ENCODE results near the gene RNF208.
A peak's percentile ranks its signal among the peaks of the same experiment; 100 is the strongest.
"Not testable (repeated sequence)": the region's sequence is repeated elsewhere in the genome, so short reads cannot be mapped to it uniquely, and the experiment has no call there.

The RNF208 gene

DNA sequence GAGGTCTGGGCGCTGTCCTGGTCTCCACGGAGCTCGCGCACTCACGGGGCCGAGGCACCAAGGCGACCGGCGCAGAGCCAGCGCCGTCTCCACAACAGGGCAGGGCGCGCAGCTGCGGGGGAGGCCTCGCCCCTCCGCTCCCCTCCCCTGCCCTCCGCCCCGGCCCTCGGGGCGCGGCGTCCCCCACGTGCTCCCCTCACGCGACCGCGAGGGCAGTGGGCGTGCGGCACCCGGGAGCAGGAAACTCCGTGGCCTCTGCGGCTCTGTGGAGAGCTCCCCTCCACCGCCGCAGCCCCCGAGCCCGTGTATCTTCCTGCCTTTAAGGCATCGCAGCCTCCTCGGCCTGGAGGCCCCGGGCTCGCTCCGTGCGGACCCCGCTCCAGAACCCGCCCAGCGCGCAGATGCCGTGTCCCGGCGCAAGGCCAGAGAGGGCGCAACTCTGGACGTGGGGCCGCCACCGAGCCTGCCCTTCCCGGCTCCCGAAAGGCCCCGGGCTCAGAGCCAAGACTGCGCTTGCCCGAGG lies 18.3 kb upstream of the RNF208 start:
- peak; percentile 59 for DNase-seq (ENCODE audit: low read depth)

DNA sequence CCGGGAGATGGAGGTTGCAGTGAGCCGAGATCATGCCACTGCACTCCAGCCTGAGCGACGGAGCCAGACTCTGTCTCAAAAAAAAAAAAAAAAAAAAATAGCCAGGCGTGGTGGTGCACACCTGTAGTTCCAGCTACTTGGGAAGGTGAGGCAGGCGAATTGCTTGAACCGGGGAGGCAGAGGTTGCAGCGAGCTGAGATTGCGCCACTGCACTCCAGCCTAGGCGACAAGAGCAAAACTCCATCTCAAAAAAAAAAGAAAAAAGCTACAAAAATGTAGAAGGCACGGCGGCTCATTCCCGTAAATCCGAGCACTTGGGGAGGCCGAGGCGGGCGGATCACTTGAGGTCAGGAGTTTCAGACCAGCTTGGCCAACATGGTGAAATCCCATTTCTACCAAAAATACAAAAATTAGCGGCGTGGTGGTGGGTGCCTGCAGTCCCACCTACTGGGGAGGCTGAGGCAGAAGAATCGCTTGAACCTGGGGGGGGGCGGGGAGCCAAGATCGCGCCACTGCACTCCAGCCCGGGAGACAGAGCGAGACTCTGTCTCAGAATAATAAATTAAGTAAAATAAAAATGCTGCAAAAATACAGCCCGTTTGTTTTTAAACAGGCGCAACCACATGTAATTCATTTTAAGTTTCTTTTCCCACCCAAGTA lies 17.6 kb upstream of the RNF208 start:
- DNase-seq (ENCODE audit: low read depth): not testable (repeated sequence)

DNA sequence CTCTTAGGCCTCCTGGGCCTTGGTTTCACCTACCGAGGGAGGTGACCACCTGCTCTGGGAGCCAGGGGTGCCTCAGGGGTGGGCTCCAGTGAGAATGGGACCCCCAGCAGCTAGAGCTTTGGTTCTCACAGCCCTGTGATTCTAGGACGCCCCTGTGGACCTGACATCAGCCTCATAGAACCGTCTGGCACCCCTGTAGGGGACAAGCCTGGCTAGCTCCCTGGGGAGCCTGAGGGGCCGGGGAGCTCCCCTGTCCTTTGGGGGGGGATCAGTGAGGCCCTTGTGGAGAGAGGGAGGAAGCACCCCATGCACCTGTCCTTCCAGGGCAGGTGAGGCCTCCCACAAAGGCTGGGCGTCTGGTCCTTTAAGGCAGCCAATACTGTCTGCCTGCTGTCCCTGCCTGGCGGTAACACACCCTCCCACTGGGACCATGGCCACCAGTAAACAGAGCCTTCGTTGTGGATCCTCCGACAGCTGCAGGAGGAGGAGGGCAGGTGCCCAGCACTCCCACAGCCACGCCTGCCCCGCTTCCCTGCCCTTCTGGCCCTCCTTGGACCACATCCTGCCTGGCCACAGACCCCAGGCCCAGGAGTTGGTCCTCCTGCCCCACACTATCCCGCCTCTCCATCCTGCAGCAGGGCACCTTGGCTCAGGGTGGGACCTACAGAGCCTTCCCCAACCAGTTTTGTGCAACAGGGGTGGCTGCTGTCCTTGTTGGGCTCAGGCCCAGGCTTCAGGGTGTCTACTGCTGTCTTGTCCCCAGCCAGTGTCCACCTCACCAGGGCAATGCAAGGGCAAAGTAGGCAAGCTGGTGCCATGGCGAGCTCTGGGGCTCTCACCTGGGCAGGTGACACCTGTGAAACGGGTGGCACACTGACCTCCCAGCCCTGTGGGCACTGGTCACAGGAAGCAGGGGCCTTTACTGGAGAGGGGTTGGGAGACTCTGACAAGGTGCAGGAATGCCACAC lies 16.0 kb upstream of the RNF208 start:
- DNase-seq (ENCODE audit: low read depth): no peak

DNA sequence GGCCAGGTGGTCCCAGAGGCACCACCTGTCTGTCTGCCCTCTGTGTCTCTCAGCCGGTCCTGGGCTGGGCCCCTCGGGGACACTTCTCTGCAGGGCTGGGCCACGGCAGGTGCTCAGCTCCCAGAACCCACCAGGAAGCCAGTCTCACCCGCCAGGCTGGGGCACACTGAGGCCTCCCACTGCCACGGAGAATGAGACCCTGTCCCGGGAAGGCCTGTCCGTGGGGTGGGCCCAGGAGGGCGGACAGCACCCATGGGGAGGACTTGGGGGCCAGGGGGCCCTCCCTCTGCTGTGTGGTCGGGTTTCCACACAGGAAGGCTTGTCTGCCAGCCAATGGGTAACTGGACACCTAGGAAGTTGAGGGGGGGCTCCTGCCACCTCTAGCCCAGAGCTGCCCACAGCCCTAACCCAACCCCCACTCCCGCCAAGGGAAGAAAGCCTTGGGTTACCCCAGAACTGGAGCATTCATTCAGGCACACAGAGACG lies 14.9 kb upstream of the RNF208 start:
- no peak for DNase-seq (ENCODE audit: low read depth)

DNA sequence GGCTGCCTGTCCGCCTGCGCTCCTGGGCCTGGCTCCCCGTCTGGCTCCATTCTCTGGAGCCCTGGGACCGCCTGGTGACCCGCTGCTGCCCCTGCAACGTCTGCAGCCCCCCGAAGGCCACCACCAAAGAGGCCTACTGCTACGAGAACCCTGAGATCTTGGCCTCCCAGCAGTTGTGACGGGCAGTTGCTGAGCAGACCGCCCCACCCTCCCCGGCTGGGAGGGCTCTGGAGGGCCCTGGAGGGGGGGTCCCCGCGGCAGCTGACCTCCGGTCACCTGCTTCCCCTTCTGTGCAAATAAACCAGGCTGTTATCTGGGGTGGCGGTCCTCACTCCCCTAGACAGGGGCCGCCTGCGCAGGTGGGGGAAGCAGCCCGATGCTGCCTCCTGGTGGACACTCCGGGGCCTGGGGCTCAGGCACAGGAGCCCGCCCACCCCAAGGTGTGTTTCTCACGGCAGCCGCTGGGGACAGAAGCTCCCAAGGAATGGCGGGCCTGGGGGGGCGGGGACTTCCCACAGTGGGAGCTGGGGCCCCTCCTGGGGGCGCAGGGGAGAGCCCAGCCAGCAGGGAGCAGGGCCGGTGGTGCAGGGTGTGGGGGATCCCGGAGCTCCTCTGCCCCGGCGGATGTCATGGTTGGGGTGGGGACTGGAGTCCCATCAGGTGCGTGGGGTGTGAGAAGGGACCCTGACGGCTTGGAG lies 14.3 kb upstream of the RNF208 start:
- DNase-seq (ENCODE audit: low read depth): peak; percentile 85

DNA sequence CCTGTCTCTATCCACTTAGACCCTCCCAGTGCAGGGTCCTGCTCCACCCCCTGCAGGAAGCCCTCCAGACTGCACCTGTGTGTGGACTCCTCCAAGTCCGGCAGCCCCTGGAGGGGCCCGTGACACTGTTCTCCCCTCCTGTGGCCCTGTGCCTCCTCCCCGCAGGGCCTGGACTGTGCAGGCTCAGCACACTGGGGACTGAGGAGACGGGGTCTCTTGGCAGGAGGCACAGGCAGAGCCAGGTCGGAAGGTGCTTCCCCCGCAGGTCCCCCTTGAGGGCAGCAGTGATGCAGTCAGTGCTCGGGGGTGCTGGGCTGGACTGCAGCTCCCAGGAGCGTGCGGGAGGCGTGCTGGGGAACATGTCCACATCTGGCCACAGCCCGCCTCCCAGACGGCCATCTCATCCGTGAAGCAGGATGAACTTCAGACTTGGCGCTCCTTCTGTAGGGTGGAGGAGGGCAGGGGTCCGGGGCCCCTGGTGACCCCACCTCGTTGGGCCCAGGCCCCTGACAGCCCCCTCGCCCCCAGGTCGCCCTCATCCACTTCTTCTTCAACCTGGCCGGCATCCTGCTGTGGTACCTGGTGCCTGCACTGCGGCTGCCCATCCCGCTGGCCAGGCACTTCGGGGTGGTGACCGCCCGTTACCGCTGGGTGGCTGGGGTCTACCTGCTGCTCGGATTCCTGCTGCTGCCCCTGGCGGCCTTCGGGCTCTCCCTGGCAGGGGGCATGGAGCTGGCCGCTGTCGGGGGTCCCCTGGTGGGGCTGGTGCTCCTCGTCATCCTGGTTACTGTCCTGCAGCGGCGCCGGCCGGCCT lies 13.6 kb upstream of the RNF208 start:
- DNase-seq (ENCODE audit: low read depth): no peak

DNA sequence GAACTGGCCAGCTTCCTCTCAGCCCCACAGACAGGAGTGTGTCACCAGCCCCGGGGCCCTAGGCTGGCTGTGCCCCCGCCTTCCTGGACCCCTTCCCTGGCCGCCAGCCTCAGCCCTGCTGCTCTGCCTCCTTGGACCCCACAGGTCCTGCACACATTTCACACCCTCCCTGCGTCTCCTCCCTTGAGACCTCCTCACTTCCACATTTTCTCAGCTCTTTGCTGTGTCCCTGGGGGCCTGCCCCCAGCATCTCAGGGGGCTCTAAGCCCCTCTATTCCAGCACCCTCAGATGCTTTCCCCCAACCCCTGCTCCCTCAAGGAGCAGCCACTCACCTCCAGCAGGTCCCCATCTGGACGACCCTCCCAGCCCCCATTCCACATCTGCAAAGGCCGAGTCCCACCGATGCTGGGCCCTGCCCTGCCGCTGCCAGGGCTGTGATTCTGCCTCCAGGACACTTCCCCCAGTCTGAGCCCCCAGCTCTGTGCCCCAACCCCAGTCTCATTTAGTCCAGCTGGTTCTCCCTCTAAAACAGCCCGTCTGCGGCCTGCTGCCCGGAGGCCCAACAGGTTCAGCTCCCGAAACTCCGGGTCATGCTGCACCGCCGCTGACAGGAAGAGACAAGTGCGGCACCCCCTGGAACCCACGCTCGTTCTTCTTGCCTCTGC lies 12.9 kb upstream of the RNF208 start:
- no peak for DNase-seq (ENCODE audit: low read depth)

DNA sequence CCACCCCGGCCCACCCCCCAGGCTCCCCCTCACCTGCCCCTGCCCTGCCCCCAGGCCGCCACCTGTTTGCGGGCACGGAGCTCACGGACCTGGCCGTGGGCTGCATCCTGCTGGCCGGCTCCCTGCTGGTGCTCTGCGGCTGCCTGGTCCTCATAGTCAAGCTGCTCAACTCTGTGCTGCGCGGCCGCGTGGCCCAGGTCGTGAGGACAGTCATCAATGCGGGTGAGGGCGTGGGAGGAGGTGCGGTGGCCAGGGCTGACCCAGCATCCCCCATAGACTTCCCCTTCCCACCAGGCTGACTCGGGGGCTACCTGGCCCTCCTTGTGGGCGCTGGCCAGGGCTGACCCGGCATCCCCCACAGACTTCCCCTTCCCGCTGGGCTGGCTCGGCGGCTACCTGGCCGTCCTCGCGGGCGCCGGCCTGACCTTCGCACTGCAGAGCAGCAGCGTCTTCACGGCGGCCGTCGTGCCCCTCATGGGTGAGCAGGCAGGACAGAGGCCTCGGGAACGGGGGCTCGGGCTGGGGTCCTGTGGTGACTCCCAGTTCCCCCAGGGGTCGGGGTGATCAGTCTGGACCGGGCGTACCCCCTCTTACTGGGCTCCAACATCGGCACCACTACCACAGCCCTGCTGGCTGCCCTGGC lies 12.1 kb upstream of the RNF208 start:
- DNase-seq (ENCODE audit: low read depth): no peak

DNA sequence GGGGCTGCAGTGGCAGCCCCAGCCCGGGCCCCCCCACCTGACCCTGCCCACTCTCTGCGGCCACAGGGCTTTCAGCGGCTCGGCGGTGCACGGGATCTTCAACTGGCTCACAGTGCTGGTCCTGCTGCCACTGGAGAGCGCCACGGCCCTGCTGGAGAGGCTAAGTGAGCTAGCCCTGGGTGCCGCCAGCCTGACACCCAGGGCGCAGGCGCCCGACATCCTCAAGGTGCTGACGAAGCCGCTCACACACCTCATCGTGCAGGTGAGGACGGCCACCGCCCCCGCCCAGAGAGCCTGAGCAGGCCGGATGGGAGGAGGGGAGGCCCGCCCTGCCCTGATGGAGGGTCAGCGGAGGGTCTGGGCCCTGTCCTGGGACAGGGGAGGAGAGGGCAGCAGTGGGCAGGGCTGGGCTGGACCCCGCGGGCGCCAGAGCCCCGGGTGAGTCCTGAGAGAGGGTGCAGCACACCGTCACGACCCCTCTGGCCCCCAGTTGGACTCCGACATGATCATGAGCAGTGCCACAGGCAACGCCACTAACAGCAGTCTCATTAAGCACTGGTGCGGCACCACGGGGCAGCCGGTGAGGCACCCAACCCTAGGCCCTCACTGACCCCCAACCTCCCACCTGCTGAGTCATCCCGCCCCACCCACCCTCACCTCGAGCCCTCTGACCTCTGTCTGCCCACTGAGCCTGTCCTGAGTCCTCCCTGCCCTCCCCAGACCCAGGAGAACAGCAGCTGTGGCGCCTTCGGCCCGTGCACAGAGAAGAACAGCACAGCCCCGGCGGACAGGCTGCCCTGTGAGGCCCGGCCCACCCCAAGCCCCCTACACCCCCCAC lies 11.3 kb upstream of the RNF208 start:
- DNase-seq (ENCODE audit: low read depth): no peak

DNA sequence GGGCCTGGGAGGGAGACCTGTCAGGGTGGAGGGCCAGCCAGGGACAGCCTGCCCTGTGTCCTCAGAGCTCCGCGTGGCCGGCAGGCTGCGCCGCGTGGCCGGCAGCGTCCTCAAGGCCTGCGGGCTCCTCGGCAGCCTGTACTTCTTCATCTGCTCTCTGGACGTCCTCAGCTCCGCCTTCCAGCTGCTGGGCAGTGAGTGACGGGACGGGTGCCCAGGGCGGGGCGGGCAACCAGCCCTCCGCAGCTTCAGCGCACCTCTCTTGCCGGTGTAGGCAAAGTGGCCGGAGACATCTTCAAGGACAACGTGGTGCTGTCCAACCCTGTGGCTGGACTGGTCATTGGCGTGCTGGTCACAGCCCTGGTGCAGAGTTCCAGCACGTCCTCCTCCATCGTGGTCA lies 10.5 kb upstream of the RNF208 start:
- DNase-seq (ENCODE audit: low read depth): no peak

GRCh38 chr9:137232101-137232500 lies 10.1 kb upstream of the RNF208 start:
- DNase-seq (ENCODE audit: low read depth): no peak

DNA sequence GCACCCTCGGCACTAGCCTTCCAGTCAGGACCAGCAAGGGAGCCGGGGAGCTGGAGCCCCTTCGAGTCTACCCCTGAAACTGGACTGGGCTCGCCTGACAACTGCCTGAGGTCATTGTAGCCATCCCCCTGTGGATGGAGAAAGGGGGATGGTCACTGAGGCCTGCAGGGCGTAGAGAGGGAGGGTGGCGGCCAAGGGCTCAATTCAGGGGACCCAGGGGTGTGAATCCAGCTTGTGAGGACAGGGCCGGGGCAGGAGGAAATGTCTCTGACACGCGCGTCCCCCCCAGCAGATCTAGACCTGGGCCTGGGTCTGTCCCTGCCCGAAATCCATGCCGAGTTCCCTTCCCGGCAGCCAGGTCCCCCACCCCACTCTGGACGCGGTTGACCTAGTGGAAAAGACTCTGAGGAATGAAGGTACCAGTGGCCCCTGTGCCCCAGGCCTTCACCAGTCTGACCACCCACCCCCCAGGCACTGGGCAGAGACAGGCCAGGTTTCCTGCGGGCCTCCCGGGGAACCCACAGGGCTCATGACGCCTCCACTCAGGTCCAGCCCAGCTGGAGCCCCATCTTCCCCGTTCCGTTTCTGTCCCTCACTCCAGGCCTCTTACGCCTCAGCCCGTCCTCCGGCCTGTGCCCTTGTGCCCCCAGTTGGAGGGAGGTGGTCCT lies 9.5 kb upstream of the RNF208 start:
- no peak for DNase-seq (ENCODE audit: low read depth)

- no peak for DNase-seq (ENCODE audit: low read depth)
Measured at GRCh38 chr9:137230705-137231371, 8.8 kb upstream of the RNF208 start, which contains the start of gene SLC34A3. SLC34A3 (plus strand) TSS chr9:137230901; CDS start chr9:137231703, 802 bp downstream.

DNA sequence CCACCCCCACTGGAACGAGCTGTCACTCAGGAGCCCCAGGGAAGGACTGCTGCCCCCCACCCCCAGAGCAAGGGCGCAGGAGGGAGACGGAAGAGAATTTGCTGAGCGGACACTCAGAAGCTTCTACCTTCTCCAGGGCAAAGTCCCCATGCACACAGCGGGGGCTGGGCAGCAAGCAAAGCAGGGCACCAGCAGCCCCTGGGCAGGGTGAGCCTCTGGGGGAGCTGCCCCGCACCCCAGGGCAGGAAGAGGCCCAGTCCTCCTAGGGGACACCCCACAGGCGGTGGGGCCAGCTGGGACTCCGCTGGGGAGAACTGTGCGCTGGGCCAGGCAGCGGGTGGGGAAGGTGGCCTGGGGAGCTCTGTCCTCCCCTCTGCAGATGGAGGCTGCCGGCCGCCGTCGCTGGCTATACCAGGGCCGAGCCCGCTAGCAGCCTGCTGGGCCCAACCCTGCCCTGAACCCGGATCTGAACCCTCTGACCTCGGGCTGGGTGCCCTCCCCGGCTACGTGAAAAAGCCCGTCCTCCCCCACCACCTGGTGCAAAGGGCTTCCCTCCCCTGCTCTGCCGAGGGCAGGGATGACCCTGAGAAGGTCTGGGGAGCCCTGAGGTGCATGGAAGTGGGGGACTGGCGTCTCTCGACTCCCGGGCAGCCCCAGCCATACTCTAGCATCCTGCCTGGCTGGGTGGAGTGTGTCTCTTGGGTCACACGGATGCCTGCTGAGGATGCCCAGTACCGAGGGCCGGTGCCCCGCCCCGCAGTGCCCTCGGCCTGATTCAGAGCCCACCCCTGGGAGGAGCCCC lies 8.1 kb upstream of the RNF208 start:
- DNase-seq (ENCODE audit: low read depth): no peak

DNA sequence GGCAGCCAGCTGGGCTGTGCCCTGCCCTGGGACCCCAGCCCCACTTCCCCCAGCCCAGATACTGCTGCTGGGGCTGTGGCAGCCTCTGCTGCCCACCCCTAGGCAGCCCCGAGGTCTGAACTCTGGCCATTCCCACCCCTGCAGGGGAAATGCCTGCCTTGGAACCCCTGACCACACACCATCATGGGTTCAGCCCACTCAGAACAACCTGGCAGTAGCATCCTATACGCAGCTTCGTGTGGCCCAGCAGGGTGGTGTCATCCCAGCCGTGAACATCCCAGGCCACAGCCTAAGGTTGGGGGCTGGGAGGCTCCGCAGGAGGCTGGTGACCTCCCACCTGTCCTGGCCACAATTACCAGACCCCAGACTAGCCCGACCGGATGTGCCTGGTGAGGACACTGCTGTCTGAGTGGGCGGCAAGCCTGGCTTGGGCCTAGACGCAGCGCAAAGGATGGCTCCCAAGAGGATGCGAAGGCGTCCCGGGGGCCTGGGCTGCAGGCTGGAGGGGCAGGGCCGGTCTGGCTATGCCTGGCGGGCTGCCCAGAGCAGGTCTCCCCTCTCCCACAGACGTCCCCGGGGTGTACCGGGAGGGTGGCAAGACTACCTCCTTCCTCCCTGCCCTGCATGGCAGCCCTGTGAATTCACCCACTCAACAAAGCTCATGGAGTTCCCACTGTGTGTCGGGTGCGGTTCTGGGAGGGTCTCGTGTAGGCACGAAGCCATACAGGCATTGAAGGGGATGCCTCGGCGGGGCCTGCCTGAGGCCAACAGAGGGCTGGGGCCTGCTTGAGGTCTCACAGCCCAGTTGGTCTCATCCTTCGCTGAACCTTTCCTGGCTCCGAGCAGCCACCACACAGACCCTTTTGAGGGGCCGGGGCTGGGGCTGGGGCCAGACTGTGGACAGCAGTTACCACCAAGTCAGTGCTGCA lies 7.2 kb upstream of the RNF208 start:
- DNase-seq (ENCODE audit: low read depth): no peak

GRCh38 chr9:137228506-137228967 lies 6.5 kb upstream of the RNF208 start:
- no peak for DNase-seq (ENCODE audit: low read depth)

All from activated T-helper 9 cell treated with anti-CD3 and anti-CD28 coated beads, Interleukin-2, amount 50 U/mL, for 16 hours (primary cell).